ENCODE data around the gene CLN5.

The CLN5 gene

GRCh38 chr13:77042566-77043177, 50.8 kb downstream of the CLN5 start:
- Histone ChIP-seq H3K9ac (ENCODE audit: low read depth, low read length) (no peak overlapping the region), H3K9me3 (ENCODE audit: control insufficient read depth, insufficient read depth, low read length) (no peaks in the 10 kb centered on the region; the same call in 1 of the 2 replicates), H3K36me3 (ENCODE audit: insufficient read depth, low read length) (no peaks in the 10 kb centered on the region), H3K4me1 (ENCODE audit: insufficient read depth, low read length) (no peaks in the 10 kb centered on the region)

GRCh38 chr13:77047649-77048343, 55.9 kb downstream of the CLN5 start:
- Histone ChIP-seq H3K9me3 (ENCODE audit: control insufficient read depth, insufficient read depth, low read length) (no peaks in the 10 kb centered on the region; the same call in none of the 2 replicates), H3K9ac (ENCODE audit: low read depth, low read length) (no peak overlapping the region), H3K36me3 (ENCODE audit: insufficient read depth, low read length) (no peaks in the 10 kb centered on the region), H3K4me1 (ENCODE audit: insufficient read depth, low read length) (peaks cover 12% of the 10 kb centered on the region; the same call in 1 of the 2 replicates)

- Histone ChIP-seq H3K9me3 (ENCODE audit: control insufficient read depth, insufficient read depth, low read length) (no peaks in the 10 kb centered on the region; the same call in none of the 2 replicates), H3K36me3 (ENCODE audit: insufficient read depth, low read length) (no peaks in the 10 kb centered on the region), H3K4me1 (ENCODE audit: insufficient read depth, low read length) (peaks cover 12% of the 10 kb centered on the region; the same call in 1 of the 2 replicates), H3K9ac (ENCODE audit: low read depth, low read length) (no peak overlapping the region)
Observed at GRCh38 chr13:77048681-77049080, 56.8 kb downstream of the CLN5 start.

- H3K4me1 ChIP-seq (ENCODE audit: insufficient read depth, low read length): peaks cover 8% of the 10 kb centered on the region; the same call in 1 of the 2 replicates
- H3K36me3 ChIP-seq (ENCODE audit: insufficient read depth, low read length): no peaks in the 10 kb centered on the region; the same call in 1 of the 2 replicates
- no peaks in the 10 kb centered on the region for H3K9me3 ChIP-seq (ENCODE audit: control insufficient read depth, insufficient read depth, low read length)
- no peak overlapping the region for H3K9ac ChIP-seq (ENCODE audit: low read depth, low read length)
Observed at GRCh38 chr13:77053192-77053591, 61.3 kb downstream of the CLN5 start.

All from ES-I3 (cell line).